GM12892 (cell line): ENCODE results near the gene SMIM45.

Experiments
- POLR2A ChIP-seq: IDR thresholded peaks from 2 replicates; pipeline ENCODE4 v1.6.1; 2011; ENCODE audit warnings: low read depth, low read length, control low read depth
- POLR2AphosphoS5 ChIP-seq: IDR thresholded peaks from 2 replicates; pipeline ENCODE4 v1.6.1; 2011; ENCODE audit warnings: low read depth, low read length, control low read depth
- TAF1 ChIP-seq: IDR thresholded peaks from 2 replicates; pipeline ENCODE4 v1.6.1; 2011; ENCODE audit warnings: low read depth, mild to moderate bottlenecking, control low read depth, low read length, borderline replicate concordance

DNA sequence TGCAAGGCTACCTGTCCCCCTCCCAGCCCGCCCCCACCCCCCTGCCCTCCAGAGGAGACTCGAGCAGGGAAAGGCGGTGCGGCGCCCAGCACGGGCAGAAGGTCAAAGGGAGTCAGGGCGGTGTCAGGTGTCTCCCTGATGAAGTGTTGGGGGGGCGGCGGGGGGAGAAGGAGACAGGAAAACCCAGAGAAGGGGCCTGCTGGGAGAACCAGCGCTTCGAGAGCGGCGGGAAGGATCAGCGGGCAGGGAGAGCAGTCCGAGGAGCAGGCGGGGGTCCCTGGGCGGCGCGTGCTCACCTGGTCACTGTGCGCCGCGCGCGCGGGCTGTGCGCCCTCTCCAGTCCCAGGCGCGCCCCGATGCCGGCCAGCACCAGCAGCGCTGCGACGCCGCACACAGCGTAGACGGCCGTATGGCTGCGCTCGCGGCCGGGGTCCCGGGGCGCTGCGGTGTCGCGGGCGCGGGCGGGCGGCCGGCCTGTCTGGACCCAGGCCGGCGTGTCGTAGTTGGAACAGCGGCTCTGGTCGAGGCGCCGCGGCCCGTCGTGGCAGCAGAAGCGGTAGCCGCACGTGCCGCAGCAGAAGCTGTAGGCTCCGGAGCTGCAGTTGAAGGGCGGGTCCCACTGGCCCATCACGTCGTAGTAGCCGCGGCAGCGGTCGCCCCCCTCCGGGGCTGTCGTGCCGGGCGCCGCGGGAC, 38.0 kb upstream of the SMIM45 start:
- TF ChIP-seq POLR2AphosphoS5 (no peak), POLR2A (no peak), TAF1 (no peak)
